Measurements from ENCODE around the gene LMBRD2.
"Not testable (repeated sequence)": the region's sequence is repeated elsewhere in the genome, so short reads cannot be mapped to it uniquely, and the experiment has no call there.

DNA sequence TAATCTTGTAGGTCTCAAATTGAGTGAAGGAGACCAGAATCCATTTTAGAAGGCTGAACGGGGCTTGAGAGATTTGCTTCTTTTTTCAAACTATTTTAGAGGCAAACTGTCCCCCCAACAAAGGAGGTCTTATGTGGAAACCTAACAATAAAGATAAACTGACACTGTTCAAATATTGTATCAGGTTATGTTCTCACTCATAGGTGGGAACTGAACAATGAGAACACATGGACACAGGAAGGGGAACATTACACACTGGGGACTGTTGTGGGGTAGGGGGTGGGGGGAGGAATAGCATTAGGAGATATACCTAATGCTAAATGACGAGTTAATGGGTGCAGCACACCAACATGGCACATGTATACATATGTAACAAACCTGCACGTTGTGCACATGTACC, 47.1 kb upstream of the LMBRD2 start:
- TF ChIP-seq, protein P1, sequence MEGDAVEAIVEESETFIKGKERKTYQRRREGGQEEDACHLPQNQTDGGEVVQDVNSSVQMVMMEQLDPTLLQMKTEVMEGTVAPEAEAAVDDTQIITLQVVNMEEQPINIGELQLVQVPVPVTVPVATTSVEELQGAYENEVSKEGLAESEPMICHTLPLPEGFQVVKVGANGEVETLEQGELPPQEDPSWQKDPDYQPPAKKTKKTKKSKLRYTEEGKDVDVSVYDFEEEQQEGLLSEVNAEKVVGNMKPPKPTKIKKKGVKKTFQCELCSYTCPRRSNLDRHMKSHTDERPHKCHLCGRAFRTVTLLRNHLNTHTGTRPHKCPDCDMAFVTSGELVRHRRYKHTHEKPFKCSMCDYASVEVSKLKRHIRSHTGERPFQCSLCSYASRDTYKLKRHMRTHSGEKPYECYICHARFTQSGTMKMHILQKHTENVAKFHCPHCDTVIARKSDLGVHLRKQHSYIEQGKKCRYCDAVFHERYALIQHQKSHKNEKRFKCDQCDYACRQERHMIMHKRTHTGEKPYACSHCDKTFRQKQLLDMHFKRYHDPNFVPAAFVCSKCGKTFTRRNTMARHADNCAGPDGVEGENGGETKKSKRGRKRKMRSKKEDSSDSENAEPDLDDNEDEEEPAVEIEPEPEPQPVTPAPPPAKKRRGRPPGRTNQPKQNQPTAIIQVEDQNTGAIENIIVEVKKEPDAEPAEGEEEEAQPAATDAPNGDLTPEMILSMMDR (IDR thresholded peaks at IDR 0.05; ENCODE audit: low read length): not testable (repeated sequence)
- TF ChIP-seq EZH2 (optimal IDR thresholded peaks at IDR 0.05; ENCODE audit: low read depth, low read length); EZH2phosphoT487 (IDR thresholded peaks at IDR 0.05; ENCODE audit: low read length): not testable (repeated sequence)
